OCI-LY7 (cell line): ENCODE measurements around the gene OXSR1. TPM values are rescaled to one million over a fixed set of nuclear protein-coding genes. Genes with fewer than 3 reads are reported as not detected.

Experiments used
- BruUV-seq: library from RNA; stranded (reverse); fragments of 400-500 nt; replicated peaks from 2 replicates; lab custom pipeline; 2021; lab: Mats Ljungman, UMichigan
- CTCF ChIA-PET: fragments of 300-600 bp; sonication (Branson Sonifier 250); formaldehyde crosslinking; loops from one replicate; lab custom pipeline; 2022; ENCODE audit warnings: antibody characterized with exemption; ENCODE audit not compliant: unreplicated experiment; lab: Charles Lee
- POLR2A ChIA-PET: fragments of 300-600 bp; sonication (Branson Sonifier 250); formaldehyde crosslinking; loops from one replicate; lab custom pipeline; 2022; ENCODE audit warnings: antibody characterized with exemption; lab: Charles Lee
- DNase-seq: peaks from one replicate; pipeline ENCODE4 v3.0.0-alpha.2; 2015; ENCODE audit warnings: low spot score
- H2AFZ ChIP-seq: fragments of 200-600 bp; sonication (generic), shearing (Covaris generic); 2 replicates; pipeline ENCODE4 v1.6.1; 2014; ENCODE audit warnings: mild to moderate bottlenecking, antibody characterized with exemption, low read length, moderate library complexity
- H3K27ac ChIP-seq: fragments of 200-600 bp; sonication (generic); 2 replicates; pipeline ENCODE4 v1.5.1; 2014; ENCODE audit warnings: mixed run types, low read depth, mild to moderate bottlenecking, moderate library complexity, low read length, inconsistent platforms; ENCODE audit not compliant: poor library complexity, severe bottlenecking
- H3K36me3 ChIP-seq: fragments of 200-600 bp; sonication (generic); 2 replicates; pipeline ENCODE4 v1.6.1; 2014; ENCODE audit warnings: mild to moderate bottlenecking, antibody characterized with exemption, low read length, moderate library complexity, mixed read lengths; ENCODE audit not compliant: insufficient read depth
- H3K4me1 ChIP-seq: fragments of 200-600 bp; sonication (generic); 2 replicates; pipeline ENCODE4 v1.5.1; 2014; ENCODE audit warnings: mild to moderate bottlenecking, low read length; ENCODE audit not compliant: insufficient read depth, poor library complexity, severe bottlenecking
- H3K4me2 ChIP-seq: fragments of 200-600 bp; sonication (generic); 2 replicates; pipeline ENCODE4 v1.6.1; 2014; ENCODE audit warnings: mild to moderate bottlenecking, low read length
- H3K4me3 ChIP-seq: fragments of 200-600 bp; sonication (generic); 2 replicates; pipeline ENCODE4 v1.5.1; 2014; ENCODE audit warnings: mild to moderate bottlenecking, low read depth, low read length; ENCODE audit not compliant: poor library complexity, severe bottlenecking
- H3K79me2 ChIP-seq: fragments of 200-600 bp; sonication (generic); 2 replicates; pipeline ENCODE4 v1.6.1; 2016; ENCODE audit warnings: low read depth, mild to moderate bottlenecking, low read length, moderate library complexity, mixed read lengths; ENCODE audit not compliant: insufficient read depth
- H3K9me2 ChIP-seq: fragments of 200-600 bp; sonication (generic); 2 replicates; pipeline ENCODE4 v1.6.1; 2016; ENCODE audit warnings: mild to moderate bottlenecking, low read length, mixed read lengths; ENCODE audit not compliant: insufficient read depth
- H3K9me3 ChIP-seq: fragments of 200-600 bp; sonication (generic); 2 replicates; pipeline ENCODE4 v1.6.1; 2014; ENCODE audit warnings: mild to moderate bottlenecking, mixed run types, low read length, mixed read lengths
- H4K20me1 ChIP-seq: fragments of 200-600 bp; sonication (generic); 2 replicates; pipeline ENCODE4 v1.6.1; 2014; ENCODE audit warnings: mild to moderate bottlenecking, antibody characterized with exemption, low read length, moderate library complexity, mixed read lengths; ENCODE audit not compliant: insufficient read depth
- EZH2phosphoT487 ChIP-seq: fragments of 200-600 bp; sonication (generic); IDR thresholded peaks from 2 replicates; pipeline ENCODE4 v1.6.1; 2018; ENCODE audit warnings: low read depth, borderline replicate concordance, mild to moderate bottlenecking, mixed run types, antibody characterized with exemption, low read length, moderate library complexity, mixed read lengths
- intact Hi-C: fragments of 100-400 bp; cut with micrococcal nuclease; formaldehyde crosslinking; loops from one replicate; pipeline ENCODE4 v1.10.0; 2022; ENCODE audit not compliant: unreplicated experiment
- total RNA-seq, 2 experiments: library from RNA; depleted of rRNA in 1 of 2; stranded (reverse); fragments of >200 nt in 1 of 2; shearing (Covaris generic) in 1 of 2; gene quantifications; 2 replicates each; pipeline ENCODE4 v1.2.3, GENCODE V29; 2014 to 2022
- TF ChIP-seq, protein P1 (sequence below): fragments of 200-600 bp; sonication (generic); conservative IDR thresholded peaks from 2 replicates; pipeline ENCODE4 v1.5.1; 2014; ENCODE audit warnings: mild to moderate bottlenecking, antibody characterized with exemption, low read length, moderate library complexity, mixed read lengths

OXSR1 gene
- total RNA-seq, 2 experiments from 2014 or later, result 21.4 to 43.7 TPM

DNA sequence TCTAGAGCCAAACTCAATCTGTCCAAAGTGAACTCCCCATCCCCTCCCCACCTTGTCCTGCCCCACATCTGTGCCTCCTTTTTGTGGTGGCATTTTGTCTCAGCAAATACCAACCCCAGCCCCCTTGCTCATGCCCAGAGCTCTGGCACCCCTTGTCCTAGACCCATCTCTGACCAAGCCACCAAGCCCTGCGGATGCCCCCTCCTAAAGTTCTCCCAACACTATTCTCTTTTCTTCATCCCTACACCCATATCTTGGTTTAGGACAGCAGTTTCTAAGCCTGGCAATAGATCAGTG lies 46.1 kb upstream of the OXSR1 start:
- no peak for DNase-seq
- H2AFZ ChIP-seq, result no peak overlapping the region
- no TSS peak for BruUV-seq

DNA sequence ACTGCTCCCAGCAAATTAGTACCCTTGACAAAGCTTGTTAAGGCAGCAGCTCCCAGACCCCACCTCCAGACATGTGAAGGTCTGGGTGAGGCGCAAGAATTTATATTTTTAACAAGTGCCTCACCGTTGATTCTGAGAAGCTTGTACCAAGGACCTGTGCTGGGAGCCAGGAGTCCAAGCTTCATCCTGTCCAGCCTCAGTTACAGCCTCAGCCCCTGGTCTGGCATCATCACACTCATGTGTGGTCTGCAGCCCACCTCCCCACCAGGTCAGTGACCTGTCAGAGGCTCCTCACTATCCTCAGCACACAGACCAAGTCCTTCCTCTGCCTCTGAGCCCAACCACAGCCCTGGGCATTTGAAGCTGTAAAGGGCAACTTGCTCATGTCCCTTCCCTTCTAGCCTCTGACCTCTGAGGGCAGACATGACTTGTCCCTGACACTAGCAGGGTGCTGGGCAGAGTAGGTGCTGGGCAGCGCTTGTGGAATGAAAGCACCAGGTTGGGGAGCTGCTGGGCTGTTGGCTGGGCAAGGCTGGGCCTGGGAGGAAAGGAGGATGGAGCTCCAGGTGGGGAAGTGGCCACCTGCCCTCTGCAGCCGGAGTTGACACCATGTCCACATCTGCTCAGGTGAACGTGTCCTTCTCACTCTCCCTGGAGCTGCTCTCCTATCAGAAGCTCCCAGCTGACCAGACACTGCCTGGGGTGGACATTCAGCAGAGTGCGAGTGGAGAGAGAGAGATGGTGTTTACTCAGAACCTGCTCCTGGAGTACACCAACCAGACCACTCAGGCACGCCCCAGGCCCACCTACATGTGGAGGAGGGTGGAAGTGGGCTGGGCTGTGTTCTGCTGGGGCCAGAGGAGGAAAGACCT lies 45.3 kb upstream of the OXSR1 start:
- POLR2A ChIA-PET, result interaction anchor here (1.2 kb wide), 1 partner anchor 43 kb away, joined by 3 read pairs; no protein-coding TSS in a partner anchor
- no peak for DNase-seq
- Histone ChIP-seq H3K79me2 (no peaks in the 10 kb centered on the region), H3K4me2 (no peak overlapping the region), H3K27ac (no peak overlapping the region), H3K9me3 (no peaks in the 10 kb centered on the region), H3K4me1 (no peaks in the 10 kb centered on the region), H2AFZ (no peak overlapping the region), H4K20me1 (no peaks in the 10 kb centered on the region; the same call in 1 of the 2 replicates), H3K9me2 (no peaks in the 10 kb centered on the region), H3K4me3 (no peak overlapping the region), H3K36me3 (peaks cover 35% of the 10 kb centered on the region)
- intact Hi-C loops, result loop anchor here (5.0 kb wide), 1 partner anchor 227 kb away; the partner anchor contains the start of gene XYLB
- no TSS peak for BruUV-seq
- CTCF ChIA-PET, result no interaction called here
- TF ChIP-seq, protein P1, sequence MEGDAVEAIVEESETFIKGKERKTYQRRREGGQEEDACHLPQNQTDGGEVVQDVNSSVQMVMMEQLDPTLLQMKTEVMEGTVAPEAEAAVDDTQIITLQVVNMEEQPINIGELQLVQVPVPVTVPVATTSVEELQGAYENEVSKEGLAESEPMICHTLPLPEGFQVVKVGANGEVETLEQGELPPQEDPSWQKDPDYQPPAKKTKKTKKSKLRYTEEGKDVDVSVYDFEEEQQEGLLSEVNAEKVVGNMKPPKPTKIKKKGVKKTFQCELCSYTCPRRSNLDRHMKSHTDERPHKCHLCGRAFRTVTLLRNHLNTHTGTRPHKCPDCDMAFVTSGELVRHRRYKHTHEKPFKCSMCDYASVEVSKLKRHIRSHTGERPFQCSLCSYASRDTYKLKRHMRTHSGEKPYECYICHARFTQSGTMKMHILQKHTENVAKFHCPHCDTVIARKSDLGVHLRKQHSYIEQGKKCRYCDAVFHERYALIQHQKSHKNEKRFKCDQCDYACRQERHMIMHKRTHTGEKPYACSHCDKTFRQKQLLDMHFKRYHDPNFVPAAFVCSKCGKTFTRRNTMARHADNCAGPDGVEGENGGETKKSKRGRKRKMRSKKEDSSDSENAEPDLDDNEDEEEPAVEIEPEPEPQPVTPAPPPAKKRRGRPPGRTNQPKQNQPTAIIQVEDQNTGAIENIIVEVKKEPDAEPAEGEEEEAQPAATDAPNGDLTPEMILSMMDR, result no peak
- TF ChIP-seq EZH2phosphoT487, result no peak

More for the DNA sequence above, 46.1 kb upstream of the OXSR1 start:
- Histone ChIP-seq H3K4me2 (no peak overlapping the region), H3K27ac (no peak overlapping the region), H3K9me3 (no peaks in the 10 kb centered on the region), H3K4me1 (no peaks in the 10 kb centered on the region), H3K36me3 (peaks cover 26% of the 10 kb centered on the region), H3K9me2 (no peaks in the 10 kb centered on the region), H4K20me1 (no peaks in the 10 kb centered on the region; the same call in 1 of the 2 replicates), H3K4me3 (no peak overlapping the region), H3K79me2 (no peaks in the 10 kb centered on the region)
- intact Hi-C loops, result loop anchor here (5.0 kb wide), 1 partner anchor 228 kb away; the partner anchor contains the start of gene XYLB
- TF ChIP-seq, protein P1, result no peak
- no peak for TF ChIP-seq EZH2phosphoT487
- CTCF ChIA-PET, result interaction anchor here (0.6 kb wide), 1 partner anchor 362 kb away, joined by 3 read pairs; no protein-coding TSS in a partner anchor
- POLR2A ChIA-PET, result interaction anchor here (1.2 kb wide), 1 partner anchor 44 kb away, joined by 3 read pairs; no protein-coding TSS in a partner anchor
